H9 (cell line): ENCODE measurements around the gene DAAM2. TPM values are rescaled to one million over a fixed set of nuclear protein-coding genes. Genes with fewer than 3 reads are reported as not detected.

ENCODE experiments used
- DNase-seq: peaks from one replicate; pipeline ENCODE4 v3.0.0-alpha.2; 2017
- H2AFZ ChIP-seq: one replicate; pipeline ENCODE4 v1.6.1; 2013; ENCODE audit warnings: mild to moderate bottlenecking, low read length, control low read depth, moderate library complexity
- H2AK5ac ChIP-seq: 2 replicates; pipeline ENCODE4 v1.6.1; 2013; ENCODE audit warnings: low read length, control low read depth, mixed read lengths; ENCODE audit not compliant: insufficient read length
- H2BK120ac ChIP-seq: one replicate; pipeline ENCODE4 v1.6.1; 2013; ENCODE audit warnings: low read depth, mild to moderate bottlenecking, low read length, control low read depth, inconsistent platforms; ENCODE audit not compliant: poor library complexity, severe bottlenecking
- H2BK12ac ChIP-seq: 2 replicates; pipeline ENCODE4 v1.6.1; 2013; ENCODE audit warnings: low read length, control low read depth, mixed read lengths, low read depth; ENCODE audit not compliant: insufficient read length
- H2BK15ac ChIP-seq: 2 replicates; pipeline ENCODE4 v1.6.1; 2013; ENCODE audit warnings: low read depth, low read length, control low read depth
- H2BK20ac ChIP-seq: one replicate; pipeline ENCODE4 v1.6.1; 2013; ENCODE audit warnings: low read depth, mild to moderate bottlenecking, low read length, control low read depth, inconsistent platforms; ENCODE audit not compliant: poor library complexity, severe bottlenecking
- H2BK5ac ChIP-seq: 2 replicates; pipeline ENCODE4 v1.6.1; 2013; ENCODE audit warnings: low read length, control low read depth, mixed read lengths; ENCODE audit not compliant: insufficient read length
- H3K14ac ChIP-seq: 2 replicates; pipeline ENCODE4 v1.6.1; 2013; ENCODE audit warnings: low read length, control low read depth; ENCODE audit not compliant: insufficient read depth
- H3K18ac ChIP-seq: 2 replicates; pipeline ENCODE4 v1.6.1; 2013; ENCODE audit warnings: low read depth, mild to moderate bottlenecking, mixed read lengths, low read length, control low read depth; ENCODE audit not compliant: insufficient read length
- H3K23ac ChIP-seq: 2 replicates; pipeline ENCODE4 v1.6.1; 2013; ENCODE audit warnings: low read length, control low read depth, mixed read lengths, low read depth; ENCODE audit not compliant: insufficient read length
- H3K23me2 ChIP-seq: 2 replicates; pipeline ENCODE4 v1.6.1; 2013; ENCODE audit warnings: low read depth, mild to moderate bottlenecking, mixed read lengths, low read length, control low read depth; ENCODE audit not compliant: insufficient read length, poor library complexity, severe bottlenecking
- H3K27ac ChIP-seq: 2 replicates; pipeline ENCODE4 v1.5.1; 2013; ENCODE audit warnings: low read length, control low read depth, mixed read lengths, low read depth; ENCODE audit not compliant: insufficient read length
- H3K27me3 ChIP-seq: 2 replicates; pipeline ENCODE4 v1.6.1; 2013; ENCODE audit warnings: low read length, control low read depth, inconsistent platforms; ENCODE audit not compliant: insufficient read depth
- H3K4ac ChIP-seq: 2 replicates; pipeline ENCODE4 v1.6.1; 2013; ENCODE audit warnings: low read depth, mild to moderate bottlenecking, control low read depth, inconsistent platforms, low read length, moderate library complexity
- H3K4me1 ChIP-seq: 2 replicates; pipeline ENCODE4 v1.6.1; 2013; ENCODE audit warnings: low read length, control low read depth, inconsistent platforms; ENCODE audit not compliant: insufficient read depth
- H3K4me2 ChIP-seq: 2 replicates; pipeline ENCODE4 v1.6.1; 2013; ENCODE audit warnings: low read length, control low read depth, mixed read lengths; ENCODE audit not compliant: insufficient read length, insufficient read depth
- H3K56ac ChIP-seq: 2 replicates; pipeline ENCODE4 v1.6.1; 2013; ENCODE audit warnings: low read depth, mild to moderate bottlenecking, mixed read lengths, low read length, control low read depth; ENCODE audit not compliant: insufficient read length
- H3K79me1 ChIP-seq: 2 replicates; pipeline ENCODE4 v1.6.1; 2013; ENCODE audit warnings: low read depth, mild to moderate bottlenecking, moderate library complexity, low read length, control low read depth, inconsistent platforms; ENCODE audit not compliant: insufficient read depth, poor library complexity, severe bottlenecking
- H3K79me2 ChIP-seq: 2 replicates; pipeline ENCODE4 v1.6.1; 2013; ENCODE audit warnings: low read length, control low read depth, inconsistent platforms; ENCODE audit not compliant: insufficient read depth
- H3K9ac ChIP-seq: 2 replicates; pipeline ENCODE4 v1.6.1; 2013; ENCODE audit warnings: low read length, control low read depth, mixed read lengths; ENCODE audit not compliant: insufficient read length; ENCODE audit errors: extremely low read depth
- H3K9me3 ChIP-seq: one replicate; pipeline ENCODE4 v1.6.1; 2013; ENCODE audit warnings: low read depth, low read length, inconsistent platforms; ENCODE audit not compliant: control insufficient read depth
- H3T11ph ChIP-seq: one replicate; pipeline ENCODE4 v1.6.1; 2013; ENCODE audit warnings: mild to moderate bottlenecking, low read length, control low read depth, inconsistent platforms
- H4K20me1 ChIP-seq: one replicate; pipeline ENCODE4 v1.6.1; 2013; ENCODE audit not compliant: control insufficient read depth, insufficient read length, insufficient read depth
- H4K5ac ChIP-seq: 2 replicates; pipeline ENCODE4 v1.6.1; 2013; ENCODE audit warnings: low read depth, mild to moderate bottlenecking, mixed read lengths, low read length, control low read depth; ENCODE audit not compliant: insufficient read length
- H4K8ac ChIP-seq: replicated peaks from 2 replicates; pipeline ENCODE4 v1.6.1; 2013; ENCODE audit warnings: low read length, control low read depth, mixed read lengths, low read depth; ENCODE audit not compliant: insufficient read length
- H4K91ac ChIP-seq: 2 replicates; pipeline ENCODE4 v1.6.1; 2013; ENCODE audit warnings: low read depth, mild to moderate bottlenecking, moderate library complexity, mixed read lengths, low read length, control low read depth; ENCODE audit not compliant: insufficient read length
- H3K27ac Mint-ChIP-seq, 3 experiments: 2 replicates in 2 of 3; 3 replicates in 1 of 3; pipeline ENCODE4 v1.8.0; 2020 to 2021; ENCODE audit warnings: mixed read lengths in 3 of 3, mild to moderate bottlenecking in 1 of 3, moderate library complexity in 1 of 3
- H3K27me3 Mint-ChIP-seq: 2 replicates; pipeline ENCODE4 v1.8.0; 2021; ENCODE audit warnings: low read depth, mild to moderate bottlenecking, moderate library complexity, mixed read lengths
- H3K36me3 Mint-ChIP-seq, 3 experiments: 2 replicates in 2 of 3; 3 replicates in 1 of 3; pipeline ENCODE4 v1.8.0; 2020 to 2021; ENCODE audit warnings: low read depth in 3 of 3, mixed read lengths in 3 of 3; ENCODE audit not compliant: insufficient read depth in 1 of 3
- H3K4me1 Mint-ChIP-seq, 2 experiments: 2 replicates each; pipeline ENCODE4 v1.8.0; 2020; ENCODE audit warnings: mixed read lengths in 2 of 2
- H3K4me3 Mint-ChIP-seq, 2 experiments: 2 replicates in 1 of 2; 3 replicates in 1 of 2; pipeline ENCODE4 v1.8.0; 2020 to 2021; ENCODE audit warnings: mild to moderate bottlenecking in 2 of 2, mixed read lengths in 2 of 2, moderate library complexity in 1 of 2
- H3K9me3 Mint-ChIP-seq, 2 experiments: 2 replicates in 1 of 2; 3 replicates in 1 of 2; pipeline ENCODE4 v1.8.0; 2020; ENCODE audit warnings: mild to moderate bottlenecking in 2 of 2, mixed read lengths in 2 of 2, moderate library complexity in 1 of 2
- CTCF ChIP-seq: fragments of 200-600 bp; sonication (generic); conservative IDR thresholded peaks from 3 replicates; pipeline ENCODE4 v1.8.0; 2021; ENCODE audit warnings: antibody characterized with exemption, mild to moderate bottlenecking
- WGBS: extraction: QIAGEN DNeasy Blood & Tissue Kit; methylation state at CpG from one replicate; pipeline ENCODE4 v1.1.7; 2013; ENCODE audit warnings: missing lambda C conversion rate, low lambda C conversion rate, mixed read lengths; ENCODE audit not compliant: insufficient read length; ENCODE audit errors: extremely low coverage; 5-methylcytosine and 5-hydroxymethylcytosine counted together
- total RNA-seq: library from RNA; stranded (reverse); gene quantifications from 2 replicates; pipeline ENCODE4 v1.2.1, GENCODE V29; 2021

Gene DAAM2
- total RNA-seq, 1 experiment from 2014 or later = 1.1 TPM

DNA sequence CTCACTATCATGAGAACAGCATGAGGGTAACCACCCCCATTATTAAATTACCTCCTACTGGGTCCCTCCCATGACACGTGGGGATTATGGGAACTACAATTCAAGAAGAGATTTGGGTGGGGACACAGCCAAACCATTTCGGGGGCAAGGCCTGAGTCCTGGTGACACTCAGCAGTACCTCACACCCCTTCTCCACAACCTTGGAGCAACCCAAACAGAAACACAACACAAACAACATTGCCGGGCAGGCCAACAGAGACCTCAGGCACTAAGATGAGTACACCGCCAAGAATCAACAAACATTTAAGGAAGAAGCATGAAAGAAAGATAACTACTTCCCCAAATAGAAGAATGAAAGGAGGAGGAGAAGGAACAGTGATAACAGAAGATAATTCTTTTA lies 125.2 kb downstream of the DAAM2 start:
- Histone ChIP-seq H3K79me2 (no peaks in the 10 kb centered on the region), H3K27ac (no peak overlapping the region), H2BK15ac (no peak overlapping the region), H3K4ac (no peak overlapping the region), H3K9me3 (no peaks in the 10 kb centered on the region), H3K23me2 (no peaks in the 10 kb centered on the region), H2BK5ac (no peak overlapping the region), H2BK120ac (no peak overlapping the region), H4K20me1 (no peaks in the 10 kb centered on the region), H3K23ac (no peak overlapping the region), H2BK20ac (no peak overlapping the region), H3K14ac (no peak overlapping the region), H3K9ac (no peak overlapping the region), H3K56ac (no peak overlapping the region), H3K79me1 (no peaks in the 10 kb centered on the region), H3K27me3 (no peaks in the 10 kb centered on the region), H4K8ac (no peak overlapping the region), H2BK12ac (no peak overlapping the region), H4K5ac (no peak overlapping the region), H3K18ac (no peak overlapping the region), H3T11ph (no peak overlapping the region), H3K4me1 (no peaks in the 10 kb centered on the region), H2AFZ (no peak overlapping the region), H2AK5ac (no peak overlapping the region), H4K91ac (no peak overlapping the region), H3K4me2 (no peak overlapping the region)
- Mint-ChIP-seq H3K4me3 (no peak overlapping the region), H3K27me3 (no peaks in the 10 kb centered on the region), H3K27ac (no peak overlapping the region; a peak in 1 of 7 replicates), H3K36me3 (peaks cover 12 to 36% (median 32%) of the 10 kb centered on the region in 3 experiments), H3K4me1 (peaks cover 2 to 8% of the 10 kb centered on the region in 2 experiments), H3K9me3 (no peaks in the 10 kb centered on the region)
- TF ChIP-seq CTCF = no peak
- DNase-seq = no peak
- no CpG with 5 or more reads among the region's 4 CpGs for WGBS
